NB4 (cell line): Measurements from ENCODE around the gene SLC12A7.

Experiments
- MAX ChIP-seq: IDR thresholded peaks from 2 replicates; pipeline ENCODE4 v1.6.1; 2011; ENCODE audit warnings: low read depth, low read length
- POLR2A ChIP-seq: IDR thresholded peaks from 2 replicates; pipeline ENCODE4 v1.6.1; 2011; ENCODE audit warnings: mild to moderate bottlenecking; ENCODE audit not compliant: insufficient read length; ENCODE audit errors: extremely low read depth
- TF ChIP-seq, protein P1 (sequence below): IDR thresholded peaks from one replicate; pipeline ENCODE4 v1.5.1; 2012; ENCODE audit warnings: low read depth, low read length

GRCh38 chr5:1107167-1108022 lies 4.5 kb downstream of the SLC12A7 start:
- TF ChIP-seq POLR2A (no peak), MAX (no peak)
- TF ChIP-seq, protein P1, sequence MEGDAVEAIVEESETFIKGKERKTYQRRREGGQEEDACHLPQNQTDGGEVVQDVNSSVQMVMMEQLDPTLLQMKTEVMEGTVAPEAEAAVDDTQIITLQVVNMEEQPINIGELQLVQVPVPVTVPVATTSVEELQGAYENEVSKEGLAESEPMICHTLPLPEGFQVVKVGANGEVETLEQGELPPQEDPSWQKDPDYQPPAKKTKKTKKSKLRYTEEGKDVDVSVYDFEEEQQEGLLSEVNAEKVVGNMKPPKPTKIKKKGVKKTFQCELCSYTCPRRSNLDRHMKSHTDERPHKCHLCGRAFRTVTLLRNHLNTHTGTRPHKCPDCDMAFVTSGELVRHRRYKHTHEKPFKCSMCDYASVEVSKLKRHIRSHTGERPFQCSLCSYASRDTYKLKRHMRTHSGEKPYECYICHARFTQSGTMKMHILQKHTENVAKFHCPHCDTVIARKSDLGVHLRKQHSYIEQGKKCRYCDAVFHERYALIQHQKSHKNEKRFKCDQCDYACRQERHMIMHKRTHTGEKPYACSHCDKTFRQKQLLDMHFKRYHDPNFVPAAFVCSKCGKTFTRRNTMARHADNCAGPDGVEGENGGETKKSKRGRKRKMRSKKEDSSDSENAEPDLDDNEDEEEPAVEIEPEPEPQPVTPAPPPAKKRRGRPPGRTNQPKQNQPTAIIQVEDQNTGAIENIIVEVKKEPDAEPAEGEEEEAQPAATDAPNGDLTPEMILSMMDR: no peak
